AG04450 (cell line): ENCODE results near the gene CDC5L. TPM values are rescaled to one million over a fixed set of nuclear protein-coding genes. Genes with fewer than 3 reads are reported as not detected.
A peak's percentile ranks its signal among the peaks of the same experiment; 100 is the strongest.

Source experiments
- CTCF ChIA-PET: fragments of 300-600, 350-600 bp; formaldehyde crosslinking; extraction: SDS; loops from one replicate; lab custom pipeline; 2022; ENCODE audit warnings: antibody characterized with exemption, inconsistent platforms; lab: Charles Lee
- POLR2A ChIA-PET: fragments of 350-600 bp; formaldehyde crosslinking; extraction: SDS; loops from one replicate; lab custom pipeline; 2021; ENCODE audit warnings: antibody characterized with exemption, inconsistent platforms; lab: Yijun Ruan, JAX
- DNase-seq: peaks from one replicate; pipeline ENCODE4 v3.0.0-alpha.2; 2011; ENCODE audit warnings: low read depth, low spot score
- H3K27ac ChIP-seq: one replicate; pipeline ENCODE4 v1.5.1; 2012; ENCODE audit warnings: low read depth, low read length, control low read depth
- H3K27me3 ChIP-seq: one replicate; pipeline ENCODE4 v1.6.0; 2012; ENCODE audit warnings: low read length; ENCODE audit not compliant: control insufficient read depth, insufficient read depth
- H3K4me3 ChIP-seq: 2 replicates; pipeline ENCODE4 v1.5.1; 2011; ENCODE audit warnings: mild to moderate bottlenecking, low read depth, low read length, control low read depth
- H3K9me3 ChIP-seq: 2 replicates; pipeline ENCODE4 v1.5.1; 2012; ENCODE audit warnings: low read length; ENCODE audit not compliant: control insufficient read depth, insufficient read depth
- polyA plus RNA-seq: library from polyadenylated mRNA; depleted of rRNA; stranded (reverse); fragments of >200 nt; gene quantifications from 2 replicates; pipeline ENCODE4 v1.2.3, GENCODE V29; 2011
- TF ChIP-seq, protein P1 (sequence below): IDR thresholded peaks from 2 replicates; pipeline ENCODE4 v1.5.1; 2011; ENCODE audit warnings: low read depth, low read length, control low read depth, inconsistent platforms

The CDC5L gene
- polyA plus RNA-seq, 1 experiment = 22.4 TPM

DNA sequence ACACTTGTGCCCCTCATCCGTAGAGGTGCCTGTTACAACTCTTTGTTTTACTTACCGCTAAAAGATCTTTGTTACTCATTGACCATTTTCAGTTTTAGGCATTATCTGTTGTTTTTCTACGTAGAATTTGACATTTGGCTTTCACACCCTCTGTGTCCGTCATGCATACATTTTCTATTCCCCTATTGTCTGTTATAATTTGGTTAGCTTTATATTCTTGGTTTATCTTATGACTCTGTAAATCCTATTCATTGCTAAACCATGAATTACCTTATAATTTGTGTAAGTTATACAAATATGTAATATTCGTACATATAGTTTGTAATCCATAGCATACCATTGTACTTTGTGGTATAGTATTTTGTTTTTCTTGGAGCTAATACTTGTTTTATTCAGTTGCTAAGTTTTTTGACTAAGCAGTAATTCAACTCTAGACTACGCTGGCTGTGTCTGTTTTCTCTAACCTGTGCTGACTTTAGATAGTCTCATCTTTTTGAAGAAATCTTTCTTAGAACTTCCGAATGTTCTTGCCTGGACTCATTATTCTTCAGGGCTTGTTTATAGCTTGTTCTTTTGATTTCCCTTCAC is 21.8 kb downstream of the CDC5L start:
- TF ChIP-seq, protein P1, sequence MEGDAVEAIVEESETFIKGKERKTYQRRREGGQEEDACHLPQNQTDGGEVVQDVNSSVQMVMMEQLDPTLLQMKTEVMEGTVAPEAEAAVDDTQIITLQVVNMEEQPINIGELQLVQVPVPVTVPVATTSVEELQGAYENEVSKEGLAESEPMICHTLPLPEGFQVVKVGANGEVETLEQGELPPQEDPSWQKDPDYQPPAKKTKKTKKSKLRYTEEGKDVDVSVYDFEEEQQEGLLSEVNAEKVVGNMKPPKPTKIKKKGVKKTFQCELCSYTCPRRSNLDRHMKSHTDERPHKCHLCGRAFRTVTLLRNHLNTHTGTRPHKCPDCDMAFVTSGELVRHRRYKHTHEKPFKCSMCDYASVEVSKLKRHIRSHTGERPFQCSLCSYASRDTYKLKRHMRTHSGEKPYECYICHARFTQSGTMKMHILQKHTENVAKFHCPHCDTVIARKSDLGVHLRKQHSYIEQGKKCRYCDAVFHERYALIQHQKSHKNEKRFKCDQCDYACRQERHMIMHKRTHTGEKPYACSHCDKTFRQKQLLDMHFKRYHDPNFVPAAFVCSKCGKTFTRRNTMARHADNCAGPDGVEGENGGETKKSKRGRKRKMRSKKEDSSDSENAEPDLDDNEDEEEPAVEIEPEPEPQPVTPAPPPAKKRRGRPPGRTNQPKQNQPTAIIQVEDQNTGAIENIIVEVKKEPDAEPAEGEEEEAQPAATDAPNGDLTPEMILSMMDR = no peak
- no peaks in the 10 kb centered on the region for H3K27me3 ChIP-seq
- no peak overlapping the region for H3K4me3 ChIP-seq
- no peak for DNase-seq
- no peaks in the 10 kb centered on the region for H3K9me3 ChIP-seq
- ChIA-PET POLR2A (no interaction called here), CTCF (interaction anchor here (0.7 to 2.6 kb wide), 5 partner anchors 22 to 1521 kb away, joined by 3 to 10 read pairs (median 3); no protein-coding TSS in a partner anchor)
- no peak overlapping the region for H3K27ac ChIP-seq

DNA sequence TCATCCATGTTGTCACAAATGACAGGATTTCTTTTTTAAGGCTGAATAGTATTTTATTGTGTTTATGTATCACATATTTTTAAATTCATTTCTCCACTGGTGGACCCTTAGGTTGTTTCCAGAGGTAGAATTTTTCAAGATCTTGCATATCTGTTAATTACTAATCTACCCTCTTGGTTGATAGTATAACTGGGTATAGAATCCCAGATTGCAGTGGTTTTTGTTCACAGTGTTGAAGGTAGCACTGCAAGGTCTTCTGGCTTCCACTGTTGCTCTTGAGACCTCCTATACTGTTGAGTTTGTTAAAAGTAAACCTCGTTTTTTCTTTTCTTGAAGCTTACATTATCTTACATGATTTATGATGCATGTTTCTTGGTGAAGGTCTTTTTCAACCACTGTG is 22.9 kb downstream of the CDC5L start:
- CTCF ChIA-PET = no interaction called here

DNA sequence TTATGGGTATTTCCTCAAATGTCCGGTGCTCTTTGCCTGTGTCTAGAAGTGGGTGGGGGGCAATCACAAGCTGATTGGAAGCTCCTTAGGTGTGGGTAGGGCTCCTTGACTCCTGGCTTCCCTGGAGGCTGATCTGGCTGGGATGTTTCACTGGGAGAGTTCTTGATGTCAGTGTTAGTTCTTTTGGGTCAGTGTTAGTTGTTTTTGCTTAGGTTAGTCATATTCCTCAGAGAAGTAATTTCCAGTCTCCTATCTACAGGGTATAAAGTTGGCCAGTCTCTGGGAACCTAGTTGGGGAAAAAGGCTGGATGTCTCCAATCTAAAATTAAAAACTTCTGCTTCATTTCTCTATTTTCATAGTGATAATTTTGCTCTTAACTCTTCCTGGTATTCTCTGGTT is 23.6 kb downstream of the CDC5L start:
- ChIA-PET POLR2A (no interaction called here), CTCF (no interaction called here)
- Histone ChIP-seq H3K9me3 (no peaks in the 10 kb centered on the region), H3K4me3 (no peak overlapping the region), H3K27ac (peak overlapping the region; percentile 13), H3K27me3 (no peaks in the 10 kb centered on the region)
- TF ChIP-seq, protein P1 = no peak
- no peak for DNase-seq

More for the DNA sequence above, 22.9 kb downstream of the CDC5L start:
- Histone ChIP-seq H3K27ac (no peak overlapping the region), H3K9me3 (no peaks in the 10 kb centered on the region), H3K4me3 (no peak overlapping the region), H3K27me3 (no peaks in the 10 kb centered on the region)
- TF ChIP-seq, protein P1 = no peak
- DNase-seq = no peak
- POLR2A ChIA-PET = no interaction called here

DNA sequence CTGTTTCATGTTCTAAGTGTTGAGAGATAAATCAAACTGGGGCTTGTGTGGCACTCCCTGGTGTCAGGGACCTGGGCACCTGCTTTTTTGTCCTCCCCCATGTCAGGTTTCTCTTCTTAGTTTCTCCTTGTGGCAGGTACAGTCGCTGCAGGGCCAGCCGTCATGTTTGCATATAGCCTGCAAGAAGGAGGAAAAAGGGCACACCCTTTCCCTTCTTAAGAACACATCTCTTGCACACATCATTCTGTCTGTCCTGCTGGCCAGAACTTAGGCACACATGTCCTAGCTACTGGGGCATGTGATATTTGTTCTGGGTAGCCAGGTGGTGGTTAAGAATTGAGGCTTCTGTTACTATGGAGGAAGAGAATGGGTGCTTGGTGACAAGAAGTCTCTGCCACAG is 27.9 kb downstream of the CDC5L start:
- Histone ChIP-seq H3K27me3 (no peaks in the 10 kb centered on the region), H3K27ac (no peak overlapping the region), H3K4me3 (no peak overlapping the region), H3K9me3 (no peaks in the 10 kb centered on the region)
- TF ChIP-seq, protein P1 = no peak
- ChIA-PET CTCF (interaction anchor here (0.9 to 2.6 kb wide), 3 partner anchors 12 to 60 kb away, joined by 3 to 11 read pairs (median 4); no protein-coding TSS in a partner anchor), POLR2A (no interaction called here)
- no peak for DNase-seq

DNA sequence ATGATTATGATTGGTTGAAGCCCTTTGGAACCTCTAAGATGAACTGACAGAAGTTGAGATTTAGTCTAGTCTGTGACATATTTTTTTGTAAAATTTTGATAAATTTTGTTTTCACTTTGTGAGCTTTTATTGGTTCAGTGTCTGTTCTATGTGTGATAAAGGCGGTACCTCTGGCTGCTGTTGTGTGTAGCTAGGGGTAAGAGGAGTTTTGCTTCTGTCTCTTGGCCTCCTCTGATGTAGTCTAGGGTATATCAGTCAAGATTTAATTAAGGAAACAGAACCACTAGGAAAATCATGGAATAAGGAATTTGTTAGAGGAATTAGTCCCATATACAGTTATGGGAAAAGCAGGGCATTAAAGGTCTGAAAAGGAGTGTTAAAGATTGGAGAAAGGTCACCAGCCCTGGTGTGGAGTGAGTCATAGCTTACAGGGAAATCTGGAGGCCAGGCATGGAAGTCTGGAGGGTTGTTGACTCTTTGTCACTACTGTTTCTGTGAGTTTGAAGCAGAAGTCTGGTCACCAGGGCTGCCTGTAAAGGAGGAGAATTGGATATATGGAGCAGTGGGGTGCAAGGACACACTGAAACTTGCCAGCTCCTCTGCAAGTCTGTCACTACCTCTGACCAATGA is 28.5 kb downstream of the CDC5L start:
- TF ChIP-seq, protein P1 = no peak
- Histone ChIP-seq H3K4me3 (no peak overlapping the region), H3K9me3 (no peaks in the 10 kb centered on the region), H3K27ac (peak overlapping the region; percentile 34), H3K27me3 (no peaks in the 10 kb centered on the region)
- POLR2A ChIA-PET = no interaction called here
- CTCF ChIA-PET = interaction anchor here (0.9 to 2.6 kb wide), 3 partner anchors 12 to 59 kb away, joined by 3 to 11 read pairs (median 4); no protein-coding TSS in a partner anchor
- peak; percentile 2 for DNase-seq
